Panc1 (cell line): ENCODE results near the gene VASH2.

Experiments used
- POLR2AphosphoS5 ChIP-seq: IDR thresholded peaks from 2 replicates; pipeline ENCODE4 v1.6.1; 2012; ENCODE audit warnings: mild to moderate bottlenecking, low read depth, low read length, moderate library complexity
- TCF7L2 ChIP-seq: IDR thresholded peaks from 2 replicates; pipeline ENCODE4 v1.6.1; 2011; ENCODE audit warnings: mild to moderate bottlenecking, low read depth, low read length, inconsistent platforms
- TF ChIP-seq, protein P1 (sequence below): fragments of 450-650 bp; IDR thresholded peaks from 2 replicates; pipeline ENCODE4 v1.5.1; 2017; ENCODE audit warnings: mild to moderate bottlenecking
- TF ChIP-seq, protein P2 (sequence below), 2 experiments: IDR thresholded peaks; 2 replicates each; pipeline ENCODE4 v1.6.1; 2011 to 2012; ENCODE audit warnings: low read depth in 2 of 2, control low read depth in 1 of 2, low read length in 1 of 2, mild to moderate bottlenecking in 1 of 2, moderate library complexity in 1 of 2; ENCODE audit not compliant: insufficient read depth in 1 of 2

- TF ChIP-seq, protein P1, sequence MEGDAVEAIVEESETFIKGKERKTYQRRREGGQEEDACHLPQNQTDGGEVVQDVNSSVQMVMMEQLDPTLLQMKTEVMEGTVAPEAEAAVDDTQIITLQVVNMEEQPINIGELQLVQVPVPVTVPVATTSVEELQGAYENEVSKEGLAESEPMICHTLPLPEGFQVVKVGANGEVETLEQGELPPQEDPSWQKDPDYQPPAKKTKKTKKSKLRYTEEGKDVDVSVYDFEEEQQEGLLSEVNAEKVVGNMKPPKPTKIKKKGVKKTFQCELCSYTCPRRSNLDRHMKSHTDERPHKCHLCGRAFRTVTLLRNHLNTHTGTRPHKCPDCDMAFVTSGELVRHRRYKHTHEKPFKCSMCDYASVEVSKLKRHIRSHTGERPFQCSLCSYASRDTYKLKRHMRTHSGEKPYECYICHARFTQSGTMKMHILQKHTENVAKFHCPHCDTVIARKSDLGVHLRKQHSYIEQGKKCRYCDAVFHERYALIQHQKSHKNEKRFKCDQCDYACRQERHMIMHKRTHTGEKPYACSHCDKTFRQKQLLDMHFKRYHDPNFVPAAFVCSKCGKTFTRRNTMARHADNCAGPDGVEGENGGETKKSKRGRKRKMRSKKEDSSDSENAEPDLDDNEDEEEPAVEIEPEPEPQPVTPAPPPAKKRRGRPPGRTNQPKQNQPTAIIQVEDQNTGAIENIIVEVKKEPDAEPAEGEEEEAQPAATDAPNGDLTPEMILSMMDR: no peak
- TF ChIP-seq TCF7L2 (no peak), POLR2AphosphoS5 (no peak)
- TF ChIP-seq, protein P2, sequence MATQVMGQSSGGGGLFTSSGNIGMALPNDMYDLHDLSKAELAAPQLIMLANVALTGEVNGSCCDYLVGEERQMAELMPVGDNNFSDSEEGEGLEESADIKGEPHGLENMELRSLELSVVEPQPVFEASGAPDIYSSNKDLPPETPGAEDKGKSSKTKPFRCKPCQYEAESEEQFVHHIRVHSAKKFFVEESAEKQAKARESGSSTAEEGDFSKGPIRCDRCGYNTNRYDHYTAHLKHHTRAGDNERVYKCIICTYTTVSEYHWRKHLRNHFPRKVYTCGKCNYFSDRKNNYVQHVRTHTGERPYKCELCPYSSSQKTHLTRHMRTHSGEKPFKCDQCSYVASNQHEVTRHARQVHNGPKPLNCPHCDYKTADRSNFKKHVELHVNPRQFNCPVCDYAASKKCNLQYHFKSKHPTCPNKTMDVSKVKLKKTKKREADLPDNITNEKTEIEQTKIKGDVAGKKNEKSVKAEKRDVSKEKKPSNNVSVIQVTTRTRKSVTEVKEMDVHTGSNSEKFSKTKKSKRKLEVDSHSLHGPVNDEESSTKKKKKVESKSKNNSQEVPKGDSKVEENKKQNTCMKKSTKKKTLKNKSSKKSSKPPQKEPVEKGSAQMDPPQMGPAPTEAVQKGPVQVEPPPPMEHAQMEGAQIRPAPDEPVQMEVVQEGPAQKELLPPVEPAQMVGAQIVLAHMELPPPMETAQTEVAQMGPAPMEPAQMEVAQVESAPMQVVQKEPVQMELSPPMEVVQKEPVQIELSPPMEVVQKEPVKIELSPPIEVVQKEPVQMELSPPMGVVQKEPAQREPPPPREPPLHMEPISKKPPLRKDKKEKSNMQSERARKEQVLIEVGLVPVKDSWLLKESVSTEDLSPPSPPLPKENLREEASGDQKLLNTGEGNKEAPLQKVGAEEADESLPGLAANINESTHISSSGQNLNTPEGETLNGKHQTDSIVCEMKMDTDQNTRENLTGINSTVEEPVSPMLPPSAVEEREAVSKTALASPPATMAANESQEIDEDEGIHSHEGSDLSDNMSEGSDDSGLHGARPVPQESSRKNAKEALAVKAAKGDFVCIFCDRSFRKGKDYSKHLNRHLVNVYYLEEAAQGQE (IDR thresholded peaks at IDR 0.05; ENCODE audit: insufficient read depth in 1 of 2, low read depth in 2 of 2, low read length in 1 of 2): no peak
These were observed 41.4 kb upstream of the VASH2 start for GRCh38 chr1:212908971-212909370.
